ENCODE measurements around the gene ASGR1. TPM values are rescaled to one million over a fixed set of nuclear protein-coding genes. Genes with fewer than 3 reads are reported as not detected.
"Not testable (repeated sequence)": the region's sequence is repeated elsewhere in the genome, so short reads cannot be mapped to it uniquely, and the experiment has no call there.

The ASGR1 gene
- total and polyA plus RNA-seq, 8 donors, result 0.87 to 6.0 (median 1.9) TPM; not detected in 3

GRCh38 chr17:7167832-7168231 lies 11.3 kb downstream of the ASGR1 start:
- DNase-seq, result no peak
- Histone ChIP-seq H3K4me3 (no peak overlapping the region), H3K9me3 (peaks cover 0 to 24% (median 14%) of the 10 kb centered on the region in 4 donors), H3K27me3 (peaks cover 0 to 20% (median 0%) of the 10 kb centered on the region in 3 donors), H3K27ac (no peak overlapping the region), H3K4me1 (no peaks in the 10 kb centered on the region), H3K36me3 (no peaks in the 10 kb centered on the region)
- intact Hi-C loops (cut with DNase I; ENCODE audit: low total_unique reads), result no loop called here
- TF ChIP-seq CTCF (IDR thresholded peaks at IDR 0.05), result no peak
- TF ChIP-seq POLR2AphosphoS5 (IDR thresholded peaks at IDR 0.05), result no peak
- TF ChIP-seq EP300 (IDR thresholded peaks at IDR 0.05), result no peak
- TF ChIP-seq POLR2A (IDR thresholded peaks at IDR 0.05), result no peak
- WGBS, 5 donors, result 68 to 89% (median 75%) methylated on average over 4 of the region's 4 CpGs

GRCh38 chr17:7166873-7167272 lies 12.3 kb downstream of the ASGR1 start:
- no peak for DNase-seq
- no peak for TF ChIP-seq POLR2AphosphoS5 (IDR thresholded peaks at IDR 0.05)
- TF ChIP-seq CTCF (IDR thresholded peaks at IDR 0.05), result no peak
- TF ChIP-seq POLR2A (IDR thresholded peaks at IDR 0.05), result no peak
- no peak for TF ChIP-seq EP300 (IDR thresholded peaks at IDR 0.05)
- 82 to 89% (median 88%) methylated on average over 7 of the region's 7 CpGs for WGBS, 5 donors
- Histone ChIP-seq H3K4me1 (no peaks in the 10 kb centered on the region), H3K27me3 (peaks cover 0 to 15% (median 0%) of the 10 kb centered on the region in 3 donors), H3K36me3 (no peaks in the 10 kb centered on the region), H3K27ac (no peak overlapping the region), H3K9me3 (peaks cover 0 to 24% (median 14%) of the 10 kb centered on the region in 4 donors), H3K4me3 (no peak overlapping the region)
- intact Hi-C loops (cut with DNase I; ENCODE audit: low total_unique reads), result no loop called here

GRCh38 chr17:7159571-7159970 lies 19.6 kb downstream of the ASGR1 start:
- H3K27me3 ChIP-seq, result peaks cover 0 to 59% (median 0%) of the 10 kb centered on the region in 3 donors
- H3K27ac ChIP-seq; H3K4me1 ChIP-seq; DNase-seq; H3K4me3 ChIP-seq; H3K36me3 ChIP-seq; intact Hi-C loops (cut with DNase I; ENCODE audit: low total_unique reads); H3K9me3 ChIP-seq: not testable (repeated sequence)
- WGBS, 5 donors, result 43 to 63% (median 52%) methylated on average over 10 of the region's 10 CpGs

GRCh38 chr17:7158424-7158823 lies 20.7 kb downstream of the ASGR1 start:
- H3K4me3 ChIP-seq; H3K27ac ChIP-seq; DNase-seq; H3K36me3 ChIP-seq; intact Hi-C loops (cut with DNase I; ENCODE audit: low total_unique reads); H3K9me3 ChIP-seq; H3K4me1 ChIP-seq: not testable (repeated sequence)
- 73 to 90% (median 84%) methylated on average over 10 of the region's 10 CpGs for WGBS, 5 donors
- peaks cover 0 to 62% (median 0%) of the 10 kb centered on the region in 3 donors for H3K27me3 ChIP-seq

- TF ChIP-seq POLR2A (IDR thresholded peaks at IDR 0.05) (no peak), EP300 (IDR thresholded peaks at IDR 0.05) (no peak), CTCF (IDR thresholded peaks at IDR 0.05) (no peak), POLR2AphosphoS5 (IDR thresholded peaks at IDR 0.05) (no peak)
- Histone ChIP-seq H3K4me3 (no peak overlapping the region), H3K27me3 (peaks cover 0 to 57% (median 0%) of the 10 kb centered on the region in 3 donors), H3K36me3 (no peaks in the 10 kb centered on the region), H3K9me3 (no peaks in the 10 kb centered on the region), H3K27ac (no peak overlapping the region), H3K4me1 (no peaks in the 10 kb centered on the region)
- 50 to 67% (median 62%) methylated on average over 10 of the region's 10 CpGs for WGBS, 5 donors
- no peak for DNase-seq
- intact Hi-C loops (cut with DNase I; ENCODE audit: low total_unique reads), result no loop called here
Observed at GRCh38 chr17:7156342-7156940, 22.7 kb downstream of the ASGR1 start.

Measured in stomach (tissue), 9 donors.